ENCODE data around the gene BPIFB1. TPM values are rescaled to one million over a fixed set of nuclear protein-coding genes. Genes with fewer than 3 reads are reported as not detected.

The BPIFB1 gene
- total and polyA plus RNA-seq, 9 of the 15 experiments (the other 6 are each of a cell fraction or from before 2014, with no cell fraction given), result not detected

GRCh38 chr20:33284284-33284683, 1.3 kb downstream of the BPIFB1 start:
- Histone ChIP-seq H3K27me3 (ENCODE audit: control insufficient read depth in 2 of 2, insufficient read depth in 2 of 2, low read length in 2 of 2) (peaks cover 10 to 76% of the 10 kb centered on the region in 2 experiments; a peak in 3 of 5 replicates), H3K9ac (ENCODE audit: insufficient read depth in 1 of 2, low read depth in 2 of 2, low read length in 2 of 2) (no peak overlapping the region), H3K9me1 (ENCODE audit: control insufficient read depth, insufficient read depth, low read length) (no peaks in the 10 kb centered on the region), H2AFZ (ENCODE audit: low read depth, low read length) (no peak overlapping the region), H3K4me1 (replicated peaks in 1 of 2; ENCODE audit: control insufficient read depth in 2 of 2, insufficient read depth in 2 of 2, low read length in 2 of 2) (no peaks in the 10 kb centered on the region), H4K20me1 (replicated peaks; ENCODE audit: control insufficient read depth, insufficient read depth, low read length) (peaks cover 11% of the 10 kb centered on the region; the same call in 1 of the 2 replicates), H3K4me3 (no peak overlapping the region), H3K4me2 (ENCODE audit: insufficient read depth, low read length) (no peak overlapping the region), H3K36me3 (ENCODE audit: control insufficient read depth, insufficient read depth, low read length) (no peaks in the 10 kb centered on the region), H3K27ac (ENCODE audit: extremely low read depth, low read depth, low read length) (no peak overlapping the region), H3K79me2 (ENCODE audit: control insufficient read depth, insufficient read depth, low read length) (no peaks in the 10 kb centered on the region), H3K9me3 (replicated peaks; ENCODE audit: control insufficient read depth, insufficient read depth, low read depth, low read length) (no peaks in the 10 kb centered on the region)
- no peak for FAIRE-seq
- no TSS peak for BruUV-seq (replicated peaks)
- in situ Hi-C loops (cut with MboI) (no loop called here), intact Hi-C loops (cut with micrococcal nuclease) (no loop called here)
- DNase-seq (ENCODE audit: extremely low read depth in 1 of 4, low spot score in 3 of 4), result no peak
- POLR2A ChIA-PET, result interaction anchor here (1.2 kb wide), 1 partner anchor 70 kb away, joined by 5 read pairs; no protein-coding TSS in a partner anchor
- WGBS (ENCODE audit: insufficient coverage, low coverage, missing lambda C conversion rate), result 0% methylated on average over 3 of the region's 4 CpGs
- CTCF ChIA-PET (ENCODE audit: low intra/inter-chr PET ratio), result no interaction called here
- TF ChIP-seq U2AF1 (optimal IDR thresholded peaks at IDR 0.05; ENCODE audit: low read depth, low read length), result no peak
- TF ChIP-seq SP2 (IDR thresholded peaks at IDR 0.05; ENCODE audit: extremely low read depth, low read depth, low read length, poor library complexity, severe bottlenecking), result no peak
- no peak for TF ChIP-seq ZNF436 (CRISPR knock-in tag; IDR thresholded peaks at IDR 0.05)
- no peak for TF ChIP-seq CC2D1A (IDR thresholded peaks at IDR 0.05)
- no peak for ATAC-seq

- ATAC-seq (no peak), DNase-seq (ENCODE audit: extremely low read depth in 1 of 4, low spot score in 3 of 4) (no peak), FAIRE-seq (no peak)
- Histone ChIP-seq H2AFZ (ENCODE audit: low read depth, low read length) (no peak overlapping the region), H3K79me2 (ENCODE audit: control insufficient read depth, insufficient read depth, low read length) (no peaks in the 10 kb centered on the region), H4K20me1 (replicated peaks; ENCODE audit: control insufficient read depth, insufficient read depth, low read length) (peaks cover 11% of the 10 kb centered on the region; the same call in 1 of the 2 replicates), H3K36me3 (ENCODE audit: control insufficient read depth, insufficient read depth, low read length) (no peaks in the 10 kb centered on the region), H3K4me3 (no peak overlapping the region), H3K27me3 (ENCODE audit: control insufficient read depth in 2 of 2, insufficient read depth in 2 of 2, low read length in 2 of 2) (peaks cover 10 to 75% of the 10 kb centered on the region in 2 experiments; a peak in 3 of 5 replicates), H3K27ac (ENCODE audit: extremely low read depth, low read depth, low read length) (no peak overlapping the region), H3K9me1 (ENCODE audit: control insufficient read depth, insufficient read depth, low read length) (no peaks in the 10 kb centered on the region), H3K9ac (ENCODE audit: insufficient read depth in 1 of 2, low read depth in 2 of 2, low read length in 2 of 2) (no peak overlapping the region), H3K4me2 (ENCODE audit: insufficient read depth, low read length) (no peak overlapping the region), H3K9me3 (replicated peaks; ENCODE audit: control insufficient read depth, insufficient read depth, low read depth, low read length) (no peaks in the 10 kb centered on the region), H3K4me1 (replicated peaks in 1 of 2; ENCODE audit: control insufficient read depth in 2 of 2, insufficient read depth in 2 of 2, low read length in 2 of 2) (no peaks in the 10 kb centered on the region)
- ChIA-PET CTCF (ENCODE audit: low intra/inter-chr PET ratio) (no interaction called here), POLR2A (interaction anchor here (1.0 kb wide), 1 partner anchor 278 kb away, joined by 3 read pairs; no protein-coding TSS in a partner anchor)
- 0% methylated on average over 2 of the region's 2 CpGs for WGBS (ENCODE audit: insufficient coverage, low coverage, missing lambda C conversion rate)
- BruUV-seq (replicated peaks), result no TSS peak
- in situ Hi-C loops (cut with MboI), result no loop called here
- intact Hi-C loops (cut with micrococcal nuclease), result no loop called here
- TF ChIP-seq MYNN (IDR thresholded peaks at IDR 0.05) (no peak), MYNN (CRISPR knock-in tag; IDR thresholded peaks at IDR 0.05) (no peak), ASH1L (IDR thresholded peaks at IDR 0.05; ENCODE audit: borderline replicate concordance, low read depth, partially characterized antibody) (no peak)
These were observed 1.9 kb downstream of the BPIFB1 start for GRCh38 chr20:33284937-33285336.

Measured in K562 (cell line).